AG04449 (cell line): Measurements from ENCODE around the gene ARHGEF38.

Experiments
- CTCF ChIA-PET: fragments of 350-600 bp; formaldehyde crosslinking; extraction: SDS; loops from one replicate; lab custom pipeline; 2021; ENCODE audit warnings: antibody characterized with exemption; lab: Yijun Ruan, JAX
- POLR2A ChIA-PET: fragments of 400-600, 350-600 bp; formaldehyde crosslinking; extraction: SDS; loops from one replicate; lab custom pipeline; 2020; ENCODE audit warnings: antibody characterized with exemption, inconsistent platforms; lab: Yijun Ruan, JAX
- DNase-seq: peaks from one replicate; pipeline ENCODE4 v3.0.0-alpha.2; 2010; ENCODE audit warnings: low read depth, low spot score
- H3K4me3 ChIP-seq: 2 replicates; pipeline ENCODE4 v1.5.1; 2011; ENCODE audit warnings: low read depth, mild to moderate bottlenecking, control low read depth, low read length
- CTCF ChIP-seq: IDR thresholded peaks from one replicate; pipeline ENCODE4 v1.5.1; 2011; ENCODE audit warnings: mild to moderate bottlenecking, moderate library complexity, low read length, control low read depth, inconsistent platforms; ENCODE audit not compliant: insufficient read depth; ENCODE audit errors: missing control alignments

Gene ARHGEF38

GRCh38 chr4:105520819-105521790 lies 31.3 kb upstream of the ARHGEF38 start:
- peak; percentile 67 for TF ChIP-seq CTCF
- ChIA-PET CTCF (interaction anchor here (0.5 to 1.7 kb wide), 14 partner anchors 11 to 682 kb away, joined by 3 to 7 read pairs (median 4); no protein-coding TSS in a partner anchor), POLR2A (no interaction called here)
- DNase-seq, result peak; percentile 2
- no peak overlapping the region for H3K4me3 ChIP-seq

DNA sequence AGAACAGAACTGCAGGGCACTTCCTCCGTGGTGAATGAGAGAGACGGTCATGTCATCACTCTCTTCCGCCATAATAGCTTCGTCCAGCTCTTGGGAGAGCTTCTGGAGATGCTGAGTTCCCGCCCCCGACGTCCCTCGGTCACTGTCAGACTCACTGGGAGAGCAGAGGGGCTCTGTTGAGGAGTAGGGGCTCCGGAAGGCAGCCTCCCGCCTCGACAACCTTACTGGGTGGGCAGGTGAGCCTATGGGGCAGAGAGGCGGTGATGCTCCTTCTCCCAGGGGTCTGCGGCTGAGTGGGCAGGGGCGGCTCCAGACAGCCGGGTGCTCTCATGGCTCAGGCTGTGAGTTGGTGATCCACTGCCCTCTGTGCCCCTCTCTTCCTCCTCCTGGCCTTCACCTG lies 25.8 kb upstream of the ARHGEF38 start:
- CTCF ChIA-PET, result no interaction called here

DNA sequence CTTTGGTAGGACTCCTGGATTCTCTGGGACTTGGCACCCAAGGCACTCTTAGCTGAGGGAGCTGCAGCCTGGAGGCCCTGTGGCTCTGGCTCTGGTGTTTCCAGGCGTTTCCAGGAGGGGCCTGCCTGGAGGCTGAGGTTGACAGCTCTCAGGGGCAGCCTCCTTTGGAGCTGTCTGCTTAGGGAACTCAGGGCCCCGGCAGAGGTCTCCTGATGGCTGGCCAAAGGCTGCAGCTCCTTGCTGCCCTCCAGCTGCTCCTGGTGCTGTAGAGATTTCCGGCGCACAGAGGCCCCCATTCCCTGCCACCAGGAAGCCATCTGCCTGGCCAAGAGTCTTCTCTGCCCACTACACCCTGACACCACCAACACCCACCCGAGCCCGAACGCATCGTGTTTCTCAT lies 25.3 kb upstream of the ARHGEF38 start:
- H3K4me3 ChIP-seq, result no peak overlapping the region
- ChIA-PET POLR2A (no interaction called here), CTCF (no interaction called here)
- no peak for DNase-seq
- no peak for TF ChIP-seq CTCF

More for the DNA sequence above, 25.8 kb upstream of the ARHGEF38 start:
- POLR2A ChIA-PET, result no interaction called here
- no peak overlapping the region for H3K4me3 ChIP-seq
- no peak for DNase-seq
- no peak for TF ChIP-seq CTCF

GRCh38 chr4:105536601-105537000 lies 15.8 kb upstream of the ARHGEF38 start:
- H3K4me3 ChIP-seq, result no peak overlapping the region
- CTCF ChIA-PET, result no interaction called here
- DNase-seq, result no peak
- TF ChIP-seq CTCF, result no peak
- POLR2A ChIA-PET, result no interaction called here

GRCh38 chr4:105541420-105541819 lies 11.0 kb upstream of the ARHGEF38 start:
- no peak for TF ChIP-seq CTCF
- no peak for DNase-seq
- H3K4me3 ChIP-seq, result no peak overlapping the region
- ChIA-PET CTCF (no interaction called here), POLR2A (no interaction called here)

DNA sequence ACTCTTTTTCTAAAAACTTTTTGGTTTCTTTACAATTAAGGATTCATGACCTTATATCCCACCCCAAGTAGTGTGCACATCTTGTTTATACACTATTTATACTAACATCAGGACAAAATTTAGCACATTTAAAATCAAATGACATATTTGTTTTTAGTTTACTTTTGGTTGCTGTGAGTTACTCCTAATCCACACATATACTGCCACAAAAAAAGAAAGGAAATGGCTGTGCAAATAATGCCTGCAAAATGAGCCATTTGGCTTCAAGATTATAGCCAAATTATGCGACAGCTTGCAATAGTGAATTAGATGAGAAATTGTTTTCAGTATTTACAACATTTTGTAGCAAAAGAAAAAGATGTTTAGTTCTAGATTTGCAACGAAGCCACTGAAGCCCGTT lies 10.4 kb upstream of the ARHGEF38 start:
- no peak for TF ChIP-seq CTCF
- no peak for DNase-seq
- POLR2A ChIA-PET, result no interaction called here
- no peak overlapping the region for H3K4me3 ChIP-seq
- CTCF ChIA-PET, result no interaction called here
